Ecto neural progenitor cell (in vitro differentiated cells): ENCODE results near the gene CCDC127.

ENCODE experiments used
- DNase-seq: peaks from one replicate; pipeline ENCODE4 v3.0.0-alpha.2; 2018; ENCODE audit warnings: low spot score

CCDC127 gene

GRCh38 chr5:157126-157715 is 60.7 kb downstream of the CCDC127 start:
- DNase-seq, result peak; percentile 29

- peak; percentile 30 for DNase-seq
Measured at GRCh38 chr5:156411-157072, 61.4 kb downstream of the CCDC127 start.

GRCh38 chr5:155651-156410 is 62.1 kb downstream of the CCDC127 start:
- peak; percentile 31 for DNase-seq

GRCh38 chr5:154826-155225 is 63.1 kb downstream of the CCDC127 start:
- peak; percentile 32 for DNase-seq

GRCh38 chr5:154236-154635 is 63.7 kb downstream of the CCDC127 start:
- DNase-seq, result no peak

- peak; percentile 19 for DNase-seq
Measured at GRCh38 chr5:153256-153655, 64.7 kb downstream of the CCDC127 start.

GRCh38 chr5:152077-152476 is 65.9 kb downstream of the CCDC127 start:
- no peak for DNase-seq

GRCh38 chr5:150746-151145 is 67.2 kb downstream of the CCDC127 start:
- DNase-seq, result no peak

GRCh38 chr5:149745-150485 is 68.0 kb downstream of the CCDC127 start:
- no peak for DNase-seq

- DNase-seq, result no peak
Measured at GRCh38 chr5:147751-148150, 70.2 kb downstream of the CCDC127 start.
